Mesendoderm (in vitro differentiated cells): ENCODE measurements around the gene KCNK2.
A peak's percentile ranks its signal among the peaks of the same experiment; 100 is the strongest.

ENCODE experiments used
- DNase-seq: peaks from one replicate; pipeline ENCODE4 v3.0.0; 2013
- H2AK5ac ChIP-seq: 2 replicates; pipeline ENCODE4 v1.6.1; 2013; ENCODE audit warnings: low read length, inconsistent platforms
- H2BK120ac ChIP-seq: 2 replicates; pipeline ENCODE4 v1.6.1; 2013; ENCODE audit warnings: low read depth, mild to moderate bottlenecking, low read length, moderate library complexity, mixed read lengths
- H2BK15ac ChIP-seq: replicated peaks from 2 replicates; pipeline ENCODE4 v1.6.1; 2013; ENCODE audit warnings: low read depth, mild to moderate bottlenecking, moderate library complexity
- H2BK5ac ChIP-seq: 2 replicates; pipeline ENCODE4 v1.6.1; 2013; ENCODE audit warnings: low read length, inconsistent platforms
- H3K18ac ChIP-seq: 2 replicates; pipeline ENCODE4 v1.6.1; 2013; ENCODE audit warnings: mild to moderate bottlenecking, low read length, mixed read lengths
- H3K23ac ChIP-seq: one replicate; pipeline ENCODE4 v1.6.1; 2013; ENCODE audit warnings: low read length
- H3K27ac ChIP-seq: 2 replicates; pipeline ENCODE4 v1.5.1; 2013; ENCODE audit warnings: low read depth, mild to moderate bottlenecking, inconsistent platforms, low read length, moderate library complexity
- H3K27me3 ChIP-seq: 2 replicates; pipeline ENCODE4 v1.6.1; 2013; ENCODE audit warnings: low read length, control low read depth, mild to moderate bottlenecking, inconsistent platforms; ENCODE audit not compliant: insufficient read depth, poor library complexity
- H3K36me3 ChIP-seq: 2 replicates; pipeline ENCODE4 v1.6.1; 2013; ENCODE audit warnings: low read length, inconsistent platforms; ENCODE audit not compliant: control insufficient read depth, insufficient read depth
- H3K4ac ChIP-seq: one replicate; pipeline ENCODE4 v1.6.1; 2013; ENCODE audit warnings: low read depth, mild to moderate bottlenecking, low read length, moderate library complexity
- H3K4me1 ChIP-seq: 2 replicates; pipeline ENCODE4 v1.6.1; 2013; ENCODE audit warnings: low read depth, low read length, inconsistent platforms; ENCODE audit not compliant: control insufficient read depth
- H3K4me2 ChIP-seq: 2 replicates; pipeline ENCODE4 v1.6.1; 2013; ENCODE audit warnings: low read length
- H3K4me3 ChIP-seq: 2 replicates; pipeline ENCODE4 v1.5.1; 2013; ENCODE audit warnings: mild to moderate bottlenecking, low read length
- H3K56ac ChIP-seq: one replicate; pipeline ENCODE4 v1.6.1; 2013; ENCODE audit warnings: low read length
- H3K79me1 ChIP-seq: 2 replicates; pipeline ENCODE4 v1.6.1; 2013; ENCODE audit warnings: low read length, inconsistent platforms
- H3K79me2 ChIP-seq: 2 replicates; pipeline ENCODE4 v1.6.1; 2013; ENCODE audit warnings: mild to moderate bottlenecking, low read length; ENCODE audit not compliant: control insufficient read depth, insufficient read depth
- H3K9ac ChIP-seq: 2 replicates; pipeline ENCODE4 v1.6.1; 2013; ENCODE audit warnings: low read length, inconsistent platforms
- H4K5ac ChIP-seq: one replicate; pipeline ENCODE4 v1.6.1; 2013; ENCODE audit warnings: low read length
- H4K8ac ChIP-seq: one replicate; pipeline ENCODE4 v1.6.1; 2013; ENCODE audit warnings: low read depth, mild to moderate bottlenecking, control low read depth, low read length, moderate library complexity
- WGBS: extraction: QIAGEN DNeasy Blood & Tissue Kit; methylation state at CpG from one replicate; pipeline ENCODE4 v1.1.7; 2013; ENCODE audit warnings: low lambda C conversion rate, missing lambda C conversion rate; ENCODE audit not compliant: insufficient coverage; ENCODE audit errors: extremely low coverage; 5-methylcytosine and 5-hydroxymethylcytosine counted together

Gene KCNK2

GRCh38 chr1:215083383-215083961 lies 935 bp downstream of the KCNK2 start:
- Histone ChIP-seq H3K4me3 (no peak overlapping the region), H3K27me3 (peaks cover 26% of the 10 kb centered on the region), H3K79me1 (no peaks in the 10 kb centered on the region), H2BK5ac (no peak overlapping the region), H2BK120ac (no peak overlapping the region), H3K9ac (no peak overlapping the region), H3K4me1 (peaks cover 1% of the 10 kb centered on the region), H4K8ac (no peak overlapping the region), H3K36me3 (no peaks in the 10 kb centered on the region), H3K18ac (no peak overlapping the region), H3K27ac (no peak overlapping the region), H2AK5ac (no peak overlapping the region), H3K23ac (no peak overlapping the region), H3K4ac (no peak overlapping the region), H4K5ac (no peak overlapping the region), H3K4me2 (peak overlapping the region; percentile 0), H3K79me2 (no peaks in the 10 kb centered on the region), H2BK15ac (no peak overlapping the region), H3K56ac (no peak overlapping the region)
- peak; percentile 42 for DNase-seq
- no CpG with 5 or more reads among the region's 25 CpGs for WGBS

DNA sequence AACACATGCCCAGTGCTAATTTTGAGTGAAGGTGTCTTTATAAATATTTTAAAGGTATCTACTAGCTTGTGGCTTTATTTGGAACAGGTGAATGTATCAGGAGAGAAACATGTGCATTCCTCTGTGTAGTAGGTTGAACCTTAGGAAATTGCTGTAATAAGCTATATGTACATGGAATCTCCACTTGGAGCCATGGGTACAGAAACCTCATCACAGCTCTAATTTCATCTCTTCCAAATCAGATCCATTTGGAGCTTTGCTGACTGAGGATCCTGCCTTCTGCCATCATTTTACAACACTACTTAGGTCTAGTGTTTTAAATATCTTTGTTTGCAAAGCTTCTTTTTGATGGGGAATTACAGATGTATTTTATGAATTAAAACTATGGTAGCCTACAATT lies 2.1 kb downstream of the KCNK2 start:
- H4K5ac ChIP-seq: no peak overlapping the region
- H2BK15ac ChIP-seq: no peak overlapping the region
- H3K56ac ChIP-seq: no peak overlapping the region
- no peak overlapping the region for H2AK5ac ChIP-seq
- H3K4ac ChIP-seq: no peak overlapping the region
- no peak overlapping the region for H3K4me2 ChIP-seq
- no peaks in the 10 kb centered on the region for H3K36me3 ChIP-seq
- H3K27me3 ChIP-seq: peaks cover 26% of the 10 kb centered on the region
- H3K27ac ChIP-seq: no peak overlapping the region
- no peak overlapping the region for H3K18ac ChIP-seq
- peaks cover 1% of the 10 kb centered on the region for H3K4me1 ChIP-seq
- no peak overlapping the region for H3K23ac ChIP-seq
- H2BK120ac ChIP-seq: no peak overlapping the region
- H3K79me1 ChIP-seq: no peaks in the 10 kb centered on the region
- H3K9ac ChIP-seq: no peak overlapping the region
- H3K79me2 ChIP-seq: no peaks in the 10 kb centered on the region
- no peak overlapping the region for H4K8ac ChIP-seq
- no peak for DNase-seq
- H2BK5ac ChIP-seq: no peak overlapping the region
- no peak overlapping the region for H3K4me3 ChIP-seq

GRCh38 chr1:215087603-215088002 lies 5.1 kb downstream of the KCNK2 start:
- Histone ChIP-seq H3K79me1 (no peaks in the 10 kb centered on the region), H3K9ac (no peak overlapping the region), H2BK5ac (no peak overlapping the region), H3K27me3 (peaks cover 8% of the 10 kb centered on the region), H2AK5ac (no peak overlapping the region), H3K4ac (no peak overlapping the region), H3K18ac (no peak overlapping the region), H3K27ac (no peak overlapping the region), H3K4me2 (no peak overlapping the region), H3K4me3 (no peak overlapping the region), H3K23ac (no peak overlapping the region), H2BK15ac (no peak overlapping the region), H3K4me1 (no peaks in the 10 kb centered on the region), H4K8ac (no peak overlapping the region), H3K56ac (no peak overlapping the region), H3K36me3 (no peaks in the 10 kb centered on the region), H4K5ac (no peak overlapping the region), H3K79me2 (no peaks in the 10 kb centered on the region), H2BK120ac (no peak overlapping the region)
- no peak for DNase-seq
- no CpG with 5 or more reads among the region's 2 CpGs for WGBS

- Histone ChIP-seq H3K9ac (no peak overlapping the region), H3K4ac (no peak overlapping the region), H3K23ac (no peak overlapping the region), H2BK5ac (no peak overlapping the region), H4K5ac (no peak overlapping the region), H2BK120ac (no peak overlapping the region), H3K79me2 (no peaks in the 10 kb centered on the region), H2AK5ac (no peak overlapping the region), H3K4me3 (no peak overlapping the region), H3K27me3 (no peaks in the 10 kb centered on the region), H3K18ac (no peak overlapping the region), H3K56ac (no peak overlapping the region), H3K4me2 (no peak overlapping the region), H3K79me1 (no peaks in the 10 kb centered on the region), H3K36me3 (no peaks in the 10 kb centered on the region), H2BK15ac (no peak overlapping the region), H3K4me1 (no peaks in the 10 kb centered on the region), H3K27ac (no peak overlapping the region), H4K8ac (no peak overlapping the region)
- no CpG with 5 or more reads among the region's 1 CpG for WGBS
- DNase-seq: no peak
These were observed 11.8 kb downstream of the KCNK2 start for GRCh38 chr1:215094381-215094780.

GRCh38 chr1:215095524-215095923 lies 13.0 kb downstream of the KCNK2 start:
- Histone ChIP-seq H3K23ac (no peak overlapping the region), H3K4me3 (no peak overlapping the region), H3K56ac (no peak overlapping the region), H4K5ac (no peak overlapping the region), H3K79me2 (no peaks in the 10 kb centered on the region), H3K36me3 (no peaks in the 10 kb centered on the region), H3K27ac (no peak overlapping the region), H3K4ac (no peak overlapping the region), H3K79me1 (no peaks in the 10 kb centered on the region), H3K4me2 (no peak overlapping the region), H2BK120ac (no peak overlapping the region), H3K4me1 (no peaks in the 10 kb centered on the region), H3K9ac (no peak overlapping the region), H3K27me3 (no peaks in the 10 kb centered on the region), H2BK5ac (no peak overlapping the region), H4K8ac (no peak overlapping the region), H2AK5ac (no peak overlapping the region), H2BK15ac (no peak overlapping the region), H3K18ac (no peak overlapping the region)
- no peak for DNase-seq
- no CpG with 5 or more reads among the region's 5 CpGs for WGBS

GRCh38 chr1:215101511-215101910 lies 19.0 kb downstream of the KCNK2 start:
- Histone ChIP-seq H3K4ac (no peak overlapping the region), H3K79me1 (no peaks in the 10 kb centered on the region), H3K23ac (no peak overlapping the region), H3K18ac (no peak overlapping the region), H3K27me3 (no peaks in the 10 kb centered on the region), H3K56ac (no peak overlapping the region), H3K79me2 (no peaks in the 10 kb centered on the region), H3K4me3 (no peak overlapping the region), H2BK120ac (no peak overlapping the region), H3K4me2 (no peak overlapping the region), H4K5ac (no peak overlapping the region), H3K9ac (no peak overlapping the region), H3K27ac (no peak overlapping the region), H3K4me1 (no peaks in the 10 kb centered on the region), H3K36me3 (no peaks in the 10 kb centered on the region), H2AK5ac (no peak overlapping the region), H2BK15ac (no peak overlapping the region), H2BK5ac (no peak overlapping the region), H4K8ac (no peak overlapping the region)
- no CpG with 5 or more reads among the region's 3 CpGs for WGBS
- DNase-seq: no peak
